SK-N-SH (cell line): ENCODE results near the gene KRTAP9-8. TPM values are rescaled to one million over a fixed set of nuclear protein-coding genes. Genes with fewer than 3 reads are reported as not detected.
"Not testable (repeated sequence)": the region's sequence is repeated elsewhere in the genome, so short reads cannot be mapped to it uniquely, and the experiment has no call there.

Experiments
- CTCF ChIA-PET: fragments of 300-600, 350-600 bp; formaldehyde crosslinking; extraction: SDS; loops from one replicate; lab custom pipeline; 2021; lab: Yijun Ruan, JAX
- POLR2A ChIA-PET: fragments of 350-600 bp; sonication (Branson Sonifier 250); formaldehyde crosslinking; extraction: SDS; loops from one replicate; lab custom pipeline; 2020; ENCODE audit warnings: antibody characterized with exemption, inconsistent platforms; lab: Yijun Ruan, JAX
- DNase-seq: peaks from one replicate; pipeline ENCODE4 v3.0.0; 2012
- H2AFZ ChIP-seq: fragments of 200-600 bp; sonication (generic); 2 replicates; pipeline ENCODE4 v1.8.1; 2016; ENCODE audit warnings: antibody characterized with exemption, mild to moderate bottlenecking, low read depth
- H3F3A ChIP-seq: fragments of 200-600 bp; sonication (generic); replicated peaks from 2 replicates; pipeline ENCODE3; 2016; ENCODE audit warnings: antibody characterized with exemption, mild to moderate bottlenecking; ENCODE audit not compliant: insufficient read depth
- H3K27ac ChIP-seq, 2 experiments: fragments of 200-500 bp in 1 of 2; fragments of 200-600 bp in 1 of 2; sonication (Bioruptor generic) in 1 of 2; sonication (generic), shearing (Covaris generic) in 1 of 2; 2 replicates each; pipeline versions ENCODE4 v1.5.1 to v1.6.1; 2014 to 2016; ENCODE audit warnings: low read depth in 2 of 2, inconsistent platforms in 1 of 2, low read length in 1 of 2, mild to moderate bottlenecking in 1 of 2, mixed read lengths in 1 of 2
- H3K27me3 ChIP-seq: fragments of 200-600 bp; sonication (generic), shearing (Covaris generic); 2 replicates; pipeline ENCODE4 v1.6.1; 2016; ENCODE audit warnings: mixed run types; ENCODE audit not compliant: insufficient read depth
- H3K36me3 ChIP-seq, 2 experiments: fragments of 200-500 bp in 1 of 2; fragments of 200-600 bp in 1 of 2; sonication (Bioruptor generic) in 1 of 2; sonication (generic) in 1 of 2; replicated peaks in 1 of 2; 2 replicates each; pipeline versions ENCODE3 to v1.5.1; 2014 to 2016; ENCODE audit warnings: low read length in 1 of 2, mild to moderate bottlenecking in 1 of 2; ENCODE audit not compliant: insufficient read depth in 2 of 2, control insufficient read depth in 1 of 2
- H3K4me1 ChIP-seq, 2 experiments: fragments of 200-500 bp in 1 of 2; fragments of 200-600 bp in 1 of 2; sonication (Bioruptor generic) in 1 of 2; sonication (generic), shearing (Covaris generic) in 1 of 2; 2 replicates each; pipeline versions ENCODE4 v1.5.1 to v1.6.1; 2014 to 2016; ENCODE audit warnings: low read depth in 1 of 2, low read length in 1 of 2, mixed run types in 1 of 2; ENCODE audit not compliant: insufficient read depth in 2 of 2, control insufficient read depth in 1 of 2
- H3K4me2 ChIP-seq: fragments of 200-600 bp; sonication (generic), shearing (Covaris generic); 2 replicates; pipeline ENCODE4 v1.6.1; 2017; ENCODE audit warnings: mixed run types
- H3K4me3 ChIP-seq, 2 experiments: fragments of 200-500 bp in 1 of 2; fragments of 200-600 bp in 1 of 2; sonication (Bioruptor generic) in 1 of 2; sonication (generic), shearing (Covaris generic) in 1 of 2; 2 replicates each; pipeline versions ENCODE4 v1.5.1 to v1.8.1; 2014 to 2016; ENCODE audit warnings: low read depth in 2 of 2, inconsistent platforms in 1 of 2, low read length in 1 of 2, mild to moderate bottlenecking in 1 of 2, mixed read lengths in 1 of 2, moderate library complexity in 1 of 2
- H3K79me2 ChIP-seq: fragments of 200-600 bp; sonication (generic); 2 replicates; pipeline ENCODE4 v1.8.1; 2017; ENCODE audit warnings: mild to moderate bottlenecking; ENCODE audit not compliant: insufficient read depth
- H3K9ac ChIP-seq: fragments of 200-600 bp; sonication (generic); 2 replicates; pipeline ENCODE4 v1.6.1; 2017; ENCODE audit warnings: mixed run types
- H3K9me2 ChIP-seq: fragments of 200-600 bp; sonication (generic); 2 replicates; pipeline ENCODE4 v1.6.1; 2017; ENCODE audit warnings: mixed run types
- H3K9me3 ChIP-seq: fragments of 200-600 bp; sonication (generic); 2 replicates; pipeline ENCODE4 v1.6.1; 2017; ENCODE audit warnings: mixed run types, mild to moderate bottlenecking, moderate library complexity
- H4K20me1 ChIP-seq: fragments of 200-600 bp; sonication (generic); 2 replicates; pipeline ENCODE4 v1.6.1; 2017; ENCODE audit warnings: mild to moderate bottlenecking, mixed run types; ENCODE audit not compliant: insufficient read depth
- CHD2 ChIP-seq: fragments of 150-350 bp; IDR thresholded peaks from 2 replicates; pipeline ENCODE4 v1.6.1; 2018; ENCODE audit warnings: low read length; ENCODE audit not compliant: partially characterized antibody
- CTCF ChIP-seq: fragments of 200-600 bp; sonication (generic); IDR thresholded peaks from 2 replicates; pipeline ENCODE4 v1.6.1; 2017; ENCODE audit warnings: antibody characterized with exemption, mild to moderate bottlenecking, moderate library complexity
- EZH2phosphoT487 ChIP-seq: fragments of 200-600 bp; sonication (generic); IDR thresholded peaks from 2 replicates; pipeline ENCODE4 v1.6.1; 2017; ENCODE audit warnings: low read depth, mixed run types, mild to moderate bottlenecking, antibody characterized with exemption, moderate library complexity, borderline replicate concordance
- FOSL2 ChIP-seq: IDR thresholded peaks from 2 replicates; pipeline ENCODE4 v1.4.0; 2012; ENCODE audit warnings: low read depth, mild to moderate bottlenecking, moderate library complexity, borderline replicate concordance
- FOXM1 ChIP-seq: IDR thresholded peaks from 2 replicates; pipeline ENCODE4 v1.4.0; 2012; ENCODE audit warnings: low read depth, mild to moderate bottlenecking
- JUND ChIP-seq: IDR thresholded peaks from 2 replicates; pipeline ENCODE4 v1.4.0; 2012
- MAX ChIP-seq: IDR thresholded peaks from 2 replicates; pipeline ENCODE4 v1.4.0; 2012; ENCODE audit warnings: low read depth
- NFIC ChIP-seq: IDR thresholded peaks from 2 replicates; pipeline ENCODE4 v1.4.0; 2012; ENCODE audit warnings: borderline replicate concordance
- NRF1 ChIP-seq: IDR thresholded peaks from 2 replicates; pipeline ENCODE4 v1.6.1; 2012; ENCODE audit warnings: low read depth, mild to moderate bottlenecking, low read length
- PBX3 ChIP-seq: IDR thresholded peaks from 2 replicates; pipeline ENCODE4; 2012
- RAD21 ChIP-seq: IDR thresholded peaks from 2 replicates; pipeline ENCODE4 v1.6.1; 2012; ENCODE audit warnings: mild to moderate bottlenecking, low read length
- RCOR1 ChIP-seq: fragments of 150-350 bp; IDR thresholded peaks from 2 replicates; pipeline ENCODE4 v1.6.1; 2017; ENCODE audit warnings: antibody characterized with exemption, low read length
- REST ChIP-seq: IDR thresholded peaks from 2 replicates; pipeline ENCODE4 v1.6.1; 2012; ENCODE audit warnings: mild to moderate bottlenecking, low read depth, low read length, moderate library complexity
- RFX5 ChIP-seq: IDR thresholded peaks from 2 replicates; pipeline ENCODE4 v1.6.1; 2012; ENCODE audit warnings: mild to moderate bottlenecking, improper control_type of control experiment, low read length
- YY1 ChIP-seq: IDR thresholded peaks from 2 replicates; pipeline ENCODE4 v1.4.0; 2012; ENCODE audit warnings: low read depth, mild to moderate bottlenecking
- WGBS: methylation state at CpG from one replicate; pipeline ENCODE4 v1.1.6; 2017; ENCODE audit warnings: low lambda C conversion rate; 5-methylcytosine and 5-hydroxymethylcytosine counted together
- polyA plus RNA-seq, 3 experiments: library from polyadenylated mRNA; depleted of rRNA; stranded (reverse); fragments of >200 nt; gene quantifications; 2 replicates each; pipeline ENCODE4 v1.2.3, GENCODE V29; 2012

The KRTAP9-8 gene
- polyA plus RNA-seq, 1 of the 3 experiments (the other 2 are of a cell fraction), result not detected

- Histone ChIP-seq H3K9ac (no peak overlapping the region), H3K27ac (no peak overlapping the region), H3K27me3 (peaks cover 42% of the 10 kb centered on the region; the same call in 1 of the 2 replicates), H3K4me2 (no peak overlapping the region), H2AFZ (no peak overlapping the region), H3K4me1 (no peaks in the 10 kb centered on the region), H3K4me3 (no peak overlapping the region), H4K20me1 (no peaks in the 10 kb centered on the region), H3K9me3 (no peaks in the 10 kb centered on the region), H3F3A (no peaks in the 10 kb centered on the region), H3K79me2 (no peaks in the 10 kb centered on the region), H3K9me2 (no peaks in the 10 kb centered on the region), H3K36me3 (no peaks in the 10 kb centered on the region)
- POLR2A ChIA-PET, result no interaction called here
- WGBS, result 16% methylated on average over 6 of the region's 6 CpGs
- TF ChIP-seq YY1 (no peak), JUND (no peak), CHD2 (no peak), NFIC (no peak), PBX3 (no peak), FOXM1 (no peak), RAD21 (no peak), REST (no peak), RCOR1 (no peak), NRF1 (no peak), MAX (no peak), EZH2phosphoT487 (no peak), RFX5 (no peak), CTCF (no peak), FOSL2 (no peak)
- DNase-seq, result no peak
- CTCF ChIA-PET, result no interaction called here
Observed at GRCh38 chr17:41231731-41232130, 6.1 kb upstream of the KRTAP9-8 start.

GRCh38 chr17:41232399-41233105 lies 5.2 kb upstream of the KRTAP9-8 start, which contains the start of gene KRTAP9-3:
Gene KRTAP9-3 (plus strand): TSS chr17:41232449. CDS start chr17:41232502, 53 bp downstream.
- H3K27ac ChIP-seq, POLR2A ChIA-PET, CTCF ChIA-PET, H2AFZ ChIP-seq, H3K36me3 ChIP-seq, H3K4me2 ChIP-seq, H3K9ac ChIP-seq, H3K4me3 ChIP-seq, H3K9me2 ChIP-seq, H3K79me2 ChIP-seq, H3K4me1 ChIP-seq, DNase-seq, H4K20me1 ChIP-seq, H3F3A ChIP-seq, H3K9me3 ChIP-seq: not testable (repeated sequence)
- H3K27me3 ChIP-seq, result peaks cover 42% of the 10 kb centered on the region; the same call in 1 of the 2 replicates
- 36% methylated on average over 1 of the region's 1 CpG for WGBS

GRCh38 chr17:41237116-41237515 lies 683 bp upstream of the KRTAP9-8 start:
- H3K27me3 ChIP-seq, result peaks cover 20% of the 10 kb centered on the region; the same call in 1 of the 2 replicates
- POLR2A ChIA-PET, H3K4me2 ChIP-seq, H3K9me2 ChIP-seq, H3K27ac ChIP-seq, CTCF ChIA-PET, H2AFZ ChIP-seq, DNase-seq, H3K9me3 ChIP-seq, H3K9ac ChIP-seq, H3K79me2 ChIP-seq, H4K20me1 ChIP-seq, H3F3A ChIP-seq, H3K36me3 ChIP-seq, H3K4me1 ChIP-seq, H3K4me3 ChIP-seq: not testable (repeated sequence)
- 12% methylated on average over 4 of the region's 4 CpGs for WGBS
